Eye (tissue), 1 donor: Measurements from ENCODE around the gene GDI2.
A peak's percentile ranks its signal among the peaks of the same experiment; 100 is the strongest.
"Not testable (repeated sequence)": the region's sequence is repeated elsewhere in the genome, so short reads cannot be mapped to it uniquely, and the experiment has no call there.

Experiments
- DNase-seq: peaks from one replicate; pipeline ENCODE4 v3.0.0-alpha.2; 2015

GDI2 gene

DNA sequence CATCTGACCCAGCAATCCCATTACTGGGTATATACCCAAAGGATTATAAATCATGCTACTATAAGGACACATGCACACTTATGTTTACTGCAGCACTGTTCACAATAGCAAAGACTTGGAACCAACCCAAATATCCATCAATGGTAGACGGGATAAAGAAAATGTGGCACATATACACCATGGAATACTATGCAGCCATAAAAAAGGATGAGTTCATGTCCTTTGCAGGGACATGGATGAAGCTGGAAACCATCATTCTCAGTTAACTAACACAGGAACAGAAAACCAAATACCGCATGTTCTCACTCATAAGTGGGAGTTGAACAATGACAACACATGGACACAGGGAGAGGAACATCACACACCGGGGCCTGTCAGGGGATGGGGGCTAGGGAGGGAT, 35.5 kb downstream of the GDI2 start:
- not testable (repeated sequence) for DNase-seq

GRCh38 chr10:5776881-5777197, 36.4 kb downstream of the GDI2 start:
- no peak for DNase-seq

DNA sequence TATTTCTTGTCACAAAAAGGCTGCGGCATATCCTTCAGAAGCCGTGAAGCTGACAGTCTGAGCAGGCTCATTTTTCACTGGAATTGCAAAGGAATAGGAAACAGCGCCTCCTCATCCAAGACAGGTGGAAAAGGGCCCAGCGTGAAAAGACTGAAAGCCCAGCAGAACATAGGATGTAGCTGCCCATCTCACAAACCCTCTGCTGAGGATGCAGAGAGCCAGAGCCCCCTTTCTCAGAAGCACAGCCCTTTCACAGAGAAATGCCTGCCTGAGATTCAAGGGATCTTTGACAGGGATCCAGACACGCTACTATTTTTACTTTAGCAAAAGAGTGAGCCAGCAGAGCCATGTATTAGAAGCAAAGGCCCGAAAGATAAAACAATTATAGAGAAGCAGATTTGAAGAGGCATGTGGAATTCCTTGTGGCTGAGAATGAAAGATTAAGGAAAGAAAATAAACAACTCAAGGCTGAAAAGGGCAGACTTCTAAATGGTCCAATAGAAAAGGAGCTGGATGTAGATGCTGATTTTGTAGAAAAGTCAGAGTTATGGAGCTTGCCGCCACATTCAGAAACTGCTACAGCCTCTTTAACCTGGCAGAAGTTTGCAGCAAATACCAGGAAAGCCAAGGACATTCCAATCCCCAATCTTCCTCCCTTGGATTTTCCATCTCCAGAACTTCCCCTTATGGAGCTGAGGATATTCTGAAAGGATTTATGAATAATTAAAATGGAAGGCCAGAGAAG, 36.9 kb downstream of the GDI2 start:
- DNase-seq = no peak

GRCh38 chr10:5775685-5776084, 37.5 kb downstream of the GDI2 start:
- DNase-seq = no peak

DNA sequence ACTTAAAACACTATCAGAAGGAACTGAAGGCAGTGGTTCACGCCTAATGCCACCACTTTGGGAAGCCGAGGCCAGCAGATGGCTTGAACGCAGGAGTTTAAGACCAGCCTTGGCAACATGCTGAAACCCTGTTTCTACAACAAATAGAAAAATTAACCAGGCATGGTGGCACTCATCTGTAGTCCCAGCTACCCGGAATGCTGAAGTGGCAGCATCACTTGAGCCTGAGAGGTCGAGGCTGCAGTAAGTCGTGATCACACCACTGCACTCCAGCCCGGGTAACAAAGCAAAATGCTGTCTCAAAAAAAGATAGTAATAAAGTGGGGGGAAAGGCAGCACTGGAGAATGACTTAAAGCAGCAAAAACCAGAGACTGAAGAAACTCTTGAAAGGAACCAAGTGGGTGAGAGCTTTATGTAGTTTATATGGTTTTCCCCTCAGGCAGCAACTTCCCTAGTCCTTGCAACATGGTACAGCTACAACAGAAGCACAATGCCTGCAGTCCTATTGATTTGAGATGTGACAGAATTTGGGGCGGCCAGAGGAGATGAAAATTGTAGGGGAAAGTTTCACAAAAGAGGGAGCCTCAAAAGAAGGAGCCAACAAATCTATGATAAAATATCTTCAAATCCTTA, 38.1 kb downstream of the GDI2 start:
- no peak for DNase-seq

- no peak for DNase-seq
Measured at GRCh38 chr10:5766189-5766588, 47.0 kb downstream of the GDI2 start.

DNA sequence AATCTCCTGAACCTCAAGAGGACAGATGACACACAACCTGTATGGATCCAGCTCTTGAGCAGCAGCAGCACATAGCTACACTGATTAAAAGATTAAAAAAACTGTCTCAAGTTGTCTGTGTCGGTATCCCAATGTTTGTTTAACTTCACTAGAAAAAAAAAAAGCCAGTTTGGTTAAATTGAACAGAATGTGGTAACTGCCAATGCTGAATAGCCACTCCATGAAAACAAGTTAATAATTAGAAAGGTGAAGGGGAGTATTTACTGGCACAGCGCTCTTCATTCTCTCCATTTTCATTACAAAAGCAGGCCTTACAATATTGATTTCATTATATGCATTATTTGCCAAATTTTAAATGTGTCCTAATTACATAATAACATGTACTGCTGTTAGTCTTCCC, 47.6 kb downstream of the GDI2 start:
- DNase-seq = no peak

- DNase-seq = no peak
Measured at GRCh38 chr10:5764422-5765297, 48.6 kb downstream of the GDI2 start.

GRCh38 chr10:5762531-5762930, 50.7 kb downstream of the GDI2 start:
- DNase-seq = no peak

- no peak for DNase-seq
Measured at GRCh38 chr10:5761220-5761619, 52.0 kb downstream of the GDI2 start.

DNA sequence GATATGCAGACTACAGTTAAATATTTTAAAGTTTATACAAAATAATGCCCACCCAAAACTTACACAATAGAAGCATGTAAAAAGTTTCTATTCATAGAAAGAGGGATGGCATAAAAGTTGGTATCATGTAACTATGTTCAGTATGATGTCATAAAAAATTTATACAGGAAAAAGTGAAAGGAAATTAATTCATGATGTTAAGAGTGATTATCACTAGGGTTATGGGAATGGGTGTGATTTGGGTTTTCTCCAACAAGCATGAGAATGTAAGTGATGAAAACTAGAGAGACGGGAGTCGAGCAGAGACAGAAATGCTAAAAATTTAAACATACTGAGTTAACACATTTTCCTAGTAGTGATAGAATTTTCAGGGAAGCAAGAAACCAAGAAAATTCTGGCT, 52.7 kb downstream of the GDI2 start:
- no peak for DNase-seq

- no peak for DNase-seq
Measured at GRCh38 chr10:5758927-5759326, 54.3 kb downstream of the GDI2 start.

DNA sequence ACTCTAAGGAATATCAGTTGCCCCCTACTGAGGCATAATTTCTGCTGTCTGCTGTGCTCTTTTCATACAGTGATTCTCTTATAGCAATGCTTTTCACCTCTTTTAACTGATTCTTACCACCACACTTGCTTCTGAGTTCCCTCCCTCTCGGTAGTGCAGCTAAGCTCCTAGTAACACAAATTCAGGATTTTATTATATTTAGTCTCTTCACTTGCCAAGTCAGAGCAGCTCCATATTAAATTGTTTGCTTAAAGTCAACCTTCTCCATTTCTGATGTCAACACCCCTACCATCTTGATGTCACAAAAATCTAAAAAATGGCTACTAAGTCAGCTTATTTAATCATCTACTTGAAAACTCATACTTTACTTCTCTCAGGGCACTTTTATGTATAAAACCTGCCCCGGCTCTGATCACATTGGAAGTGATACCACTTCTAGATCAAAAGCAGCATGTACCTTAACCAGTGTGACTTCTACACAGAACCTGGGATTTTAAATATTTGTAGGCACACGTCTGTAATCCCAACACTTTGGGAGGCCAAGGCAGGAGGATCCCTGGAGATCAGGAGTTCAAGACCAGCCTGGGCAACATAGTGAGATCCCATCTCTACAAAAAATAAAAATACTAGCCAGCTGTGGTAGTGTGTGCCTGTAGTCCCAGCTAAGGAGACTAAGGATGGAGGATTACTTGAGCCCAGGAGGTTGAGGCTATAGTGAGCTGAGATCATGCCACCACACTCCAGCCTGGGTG, 55.3 kb downstream of the GDI2 start:
- DNase-seq = no peak

DNA sequence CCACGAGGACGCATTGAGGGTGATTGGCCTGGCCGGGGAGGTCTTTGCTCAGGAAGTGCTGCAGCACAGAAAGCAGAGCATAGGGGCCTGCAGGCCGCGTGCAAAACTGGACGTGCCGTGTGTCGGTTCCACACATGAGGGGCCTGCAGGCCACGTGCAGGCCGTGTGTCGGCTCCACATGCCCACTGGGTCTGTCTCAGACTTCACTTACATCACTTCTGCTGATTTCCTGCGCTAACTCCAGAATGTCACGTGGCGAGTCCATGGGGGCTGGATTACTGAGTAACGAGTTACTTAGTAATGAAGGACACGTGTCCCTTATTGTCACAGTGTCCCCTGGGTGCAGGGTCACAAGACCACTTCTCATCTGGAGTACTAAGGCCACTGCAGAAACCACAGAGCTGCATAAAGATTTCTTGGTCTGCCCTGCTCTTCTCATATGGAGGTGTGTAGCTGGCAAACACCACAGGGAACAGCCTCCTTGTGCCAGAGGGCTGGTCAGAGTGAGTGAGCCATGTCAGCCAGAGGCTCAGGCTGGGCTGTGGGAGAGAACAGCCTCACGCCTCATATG, 60.8 kb downstream of the GDI2 start:
- DNase-seq = peak; percentile 70

GRCh38 chr10:5751601-5752253, 61.5 kb downstream of the GDI2 start:
- no peak for DNase-seq

GRCh38 chr10:5748394-5748803, 64.8 kb downstream of the GDI2 start:
- DNase-seq = no peak

- no peak for DNase-seq
Measured at GRCh38 chr10:5746197-5746596, 67.0 kb downstream of the GDI2 start.

- no peak for DNase-seq
Measured at GRCh38 chr10:5744849-5745248, 68.4 kb downstream of the GDI2 start.

DNA sequence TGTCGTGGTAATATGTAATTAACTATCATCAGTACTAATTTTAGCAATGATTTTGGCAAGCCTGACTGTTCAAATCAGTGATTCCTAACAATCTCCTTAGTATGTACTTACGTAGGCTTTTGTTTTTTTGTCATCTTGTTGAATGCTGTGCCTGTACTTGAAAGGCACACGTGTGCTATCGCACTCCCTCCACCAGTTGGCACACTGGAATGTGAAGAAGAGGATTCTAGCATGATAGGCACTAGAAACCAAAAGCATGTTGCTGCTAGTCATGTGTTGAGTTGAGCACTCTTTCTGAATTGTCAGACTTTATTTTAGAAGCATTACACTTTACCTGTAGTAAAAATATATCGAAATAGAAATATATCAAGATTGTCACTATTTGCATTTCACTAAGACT, 69.5 kb downstream of the GDI2 start:
- DNase-seq = no peak

DNA sequence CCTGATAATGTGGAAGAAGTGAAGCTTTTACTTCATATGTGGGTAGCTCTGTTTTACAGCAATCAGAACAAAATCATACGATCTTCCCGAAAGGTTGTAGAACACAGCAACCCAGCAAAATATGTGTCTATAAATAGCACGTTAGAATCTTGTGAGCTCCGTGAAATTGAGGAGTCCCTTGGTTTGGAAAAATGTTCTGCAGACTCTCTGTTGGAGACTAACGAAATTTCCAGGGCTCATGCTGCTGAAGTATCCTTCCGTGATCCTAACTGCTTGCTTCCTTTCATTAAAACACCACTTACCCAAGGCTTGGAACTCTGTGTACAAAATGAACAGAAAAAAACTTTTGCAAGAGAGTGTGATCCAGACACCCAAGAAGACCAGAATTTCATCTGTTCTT, 71.1 kb downstream of the GDI2 start:
- no peak for DNase-seq

DNA sequence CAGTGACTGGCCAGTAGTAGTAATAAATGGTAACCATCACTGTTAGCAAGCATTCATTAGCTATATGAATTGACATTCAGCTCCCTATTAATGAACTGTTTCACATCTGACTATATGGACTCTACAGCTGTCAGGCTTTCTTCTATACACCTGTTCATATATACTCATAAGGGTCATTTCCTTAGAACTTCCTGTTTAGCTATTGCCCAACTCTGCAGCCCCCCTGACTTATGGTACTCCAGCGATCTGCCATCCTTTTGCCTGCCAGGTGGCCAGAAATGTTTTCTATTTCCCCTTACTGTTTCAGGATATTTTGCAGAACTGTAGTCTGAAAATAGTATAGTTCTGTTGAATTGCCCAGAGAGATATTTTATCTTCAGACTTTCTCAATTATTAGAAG, 72.0 kb downstream of the GDI2 start:
- no peak for DNase-seq

GRCh38 chr10:5738427-5738826, 74.8 kb downstream of the GDI2 start:
- DNase-seq = no peak
